Tongue (tissue), 2 donors: ENCODE results near the gene ACVR1. TPM values are rescaled to one million over a fixed set of nuclear protein-coding genes. Genes with fewer than 3 reads are reported as not detected.
A peak's percentile ranks its signal among the peaks of the same experiment; 100 is the strongest.

Source experiments
- DNase-seq: peaks from one replicate; pipeline ENCODE4 v3.0.0-alpha.2; 2015
- total RNA-seq: library from RNA; depleted of rRNA; stranded (reverse); fragments of >200 nt; gene quantifications from one replicate; pipeline ENCODE4 v1.2.3, GENCODE V29; 2014

ACVR1 gene
- total RNA-seq = 26.8 TPM

GRCh38 chr2:157876066-157876785 is at the start of gene ACVR1:
Gene ACVR1 (minus strand): TSS chr2:157876330. CDS start chr2:157799493, 76,837 bp downstream.
- DNase-seq = peak; percentile 99

DNA sequence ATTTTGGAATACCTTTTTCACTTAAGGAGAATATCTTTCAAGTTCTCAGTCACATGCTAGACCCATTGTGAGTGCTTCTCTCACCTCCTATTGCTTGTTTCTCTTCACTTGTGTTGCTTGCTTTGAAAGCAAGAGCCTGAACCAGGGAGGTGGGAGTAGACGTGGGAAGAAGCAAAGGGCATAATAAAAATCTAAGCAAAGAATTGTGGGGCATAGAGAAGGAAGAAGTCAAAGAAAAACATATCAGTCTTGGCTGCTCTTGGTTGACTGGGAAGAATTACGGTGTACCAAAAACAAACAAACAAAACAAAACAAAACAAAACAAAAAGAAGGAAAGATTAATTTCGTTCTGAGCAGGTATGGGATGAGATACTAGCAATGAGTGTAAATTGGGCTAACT is 48.9 kb upstream of the ACVR1 start:
- no peak for DNase-seq

DNA sequence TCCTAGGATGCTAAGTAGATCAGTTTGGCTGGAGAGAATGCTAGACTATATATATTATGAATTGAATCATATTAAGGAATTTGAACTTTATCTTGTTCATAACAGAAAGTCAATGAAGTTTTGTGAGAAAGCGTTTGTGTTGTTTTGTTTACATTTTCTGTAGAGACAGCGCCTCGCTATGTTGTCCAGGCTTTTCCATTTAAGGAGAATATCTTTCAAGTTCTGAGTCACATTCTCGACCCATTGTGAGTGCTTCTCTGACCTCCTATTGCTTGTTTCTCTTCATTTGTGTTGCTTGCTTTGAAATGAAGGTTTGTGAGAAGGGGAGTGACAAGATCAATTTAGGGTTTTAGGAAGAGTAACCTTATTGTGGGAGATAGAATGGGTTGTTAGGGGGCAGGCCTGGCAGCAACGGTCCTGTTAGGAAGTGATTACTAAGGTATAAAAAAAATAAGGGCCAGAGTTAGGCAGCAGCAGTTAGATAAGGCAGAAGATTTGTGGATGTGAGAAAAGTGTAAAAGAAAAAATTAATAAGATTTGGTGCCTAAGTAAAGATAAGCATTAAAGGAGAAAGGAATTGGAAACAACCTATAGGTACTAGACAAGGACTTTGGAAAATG is 47.6 kb upstream of the ACVR1 start:
- DNase-seq = no peak

GRCh38 chr2:157922815-157923214 is 46.7 kb upstream of the ACVR1 start:
- DNase-seq = no peak

DNA sequence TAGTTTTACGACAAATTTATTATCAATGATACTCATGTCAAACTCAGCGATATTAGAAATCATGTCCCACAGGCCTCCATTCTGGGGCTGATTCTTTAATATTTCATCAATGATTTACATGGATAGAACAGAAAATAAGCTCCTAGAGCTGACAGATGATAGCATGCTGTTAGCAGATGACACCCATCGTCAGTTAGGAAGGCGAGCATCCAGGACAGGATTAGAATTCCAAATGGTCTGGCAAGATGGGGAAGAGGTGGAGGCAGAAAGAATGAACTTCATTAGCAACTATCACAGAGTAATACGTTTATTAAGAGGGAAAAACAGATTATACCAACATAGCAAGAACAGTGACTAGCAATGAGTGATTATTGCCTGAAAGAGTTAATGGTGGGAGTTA is 46.2 kb upstream of the ACVR1 start:
- no peak for DNase-seq

- no peak for DNase-seq
These were observed 44.6 kb upstream of the ACVR1 start for GRCh38 chr2:157920736-157921135.

GRCh38 chr2:157919181-157919580 is 43.1 kb upstream of the ACVR1 start:
- no peak for DNase-seq

- no peak for DNase-seq
These were observed 42.2 kb upstream of the ACVR1 start for GRCh38 chr2:157918319-157918718.

- no peak for DNase-seq
These were observed 35.6 kb upstream of the ACVR1 start for GRCh38 chr2:157911750-157912149.

DNA sequence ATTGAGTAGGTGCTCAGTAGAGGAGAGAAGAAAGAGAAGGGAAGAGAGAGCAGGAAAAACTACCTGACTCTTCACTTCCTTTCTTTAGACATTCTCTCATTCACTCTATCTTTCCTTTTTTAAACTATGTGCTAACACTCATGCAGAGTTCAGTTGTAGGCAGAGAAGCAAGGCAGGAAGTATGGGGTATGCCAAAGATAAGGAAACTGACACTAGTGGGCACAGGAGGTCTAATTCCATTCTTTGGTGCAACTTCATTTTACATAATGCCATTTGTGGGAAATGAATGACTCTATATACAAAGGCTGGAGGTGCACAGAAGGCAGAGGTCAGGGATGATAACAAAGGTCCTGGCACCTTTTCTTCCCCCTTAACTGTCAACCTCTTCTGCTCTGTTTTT is 35.1 kb upstream of the ACVR1 start:
- no peak for DNase-seq

DNA sequence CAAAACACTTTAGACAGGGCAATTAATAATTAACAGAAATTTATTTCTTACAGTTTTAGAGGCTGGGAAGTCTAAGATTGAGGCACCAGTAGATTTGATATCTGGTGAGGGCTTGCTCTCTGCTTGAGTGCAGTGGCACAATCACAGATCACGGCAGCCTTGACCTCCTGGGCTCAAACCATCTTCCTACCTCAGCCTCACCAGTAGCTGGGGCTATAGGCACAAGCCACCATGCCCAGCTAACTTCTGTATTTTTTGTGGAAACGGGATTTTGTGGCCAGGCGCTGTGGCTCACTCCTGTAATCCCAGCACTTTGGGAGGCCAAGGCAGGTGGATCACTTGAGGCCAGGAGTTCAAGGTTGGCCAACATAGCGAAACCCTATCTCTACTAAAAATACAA is 29.0 kb upstream of the ACVR1 start:
- no peak for DNase-seq

DNA sequence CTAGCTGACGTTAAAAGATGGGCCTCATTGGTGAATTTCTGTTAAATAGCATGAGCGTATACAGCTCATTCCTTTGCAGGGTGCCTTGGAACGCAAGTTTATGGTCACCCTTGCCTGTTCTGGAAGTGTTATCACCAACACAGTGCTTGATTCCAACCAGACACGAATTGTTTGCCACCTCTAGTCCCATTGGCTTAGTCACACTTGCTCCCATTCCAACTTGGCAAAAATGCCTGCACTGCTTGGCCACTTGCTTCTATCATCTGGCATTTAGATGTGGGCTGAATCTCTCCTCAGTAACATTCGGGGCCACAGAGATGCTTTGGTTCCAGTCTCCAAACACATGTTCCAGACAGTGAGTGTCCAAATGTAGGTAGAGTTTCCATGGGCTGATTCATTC is 27.5 kb upstream of the ACVR1 start:
- DNase-seq = no peak

GRCh38 chr2:157903151-157903550 is 27.0 kb upstream of the ACVR1 start:
- DNase-seq = peak; percentile 12

GRCh38 chr2:157902692-157903091 is 26.6 kb upstream of the ACVR1 start:
- no peak for DNase-seq

GRCh38 chr2:157901325-157901724 is 25.2 kb upstream of the ACVR1 start:
- no peak for DNase-seq

- no peak for DNase-seq
These were observed 24.6 kb upstream of the ACVR1 start for GRCh38 chr2:157900684-157901083.

DNA sequence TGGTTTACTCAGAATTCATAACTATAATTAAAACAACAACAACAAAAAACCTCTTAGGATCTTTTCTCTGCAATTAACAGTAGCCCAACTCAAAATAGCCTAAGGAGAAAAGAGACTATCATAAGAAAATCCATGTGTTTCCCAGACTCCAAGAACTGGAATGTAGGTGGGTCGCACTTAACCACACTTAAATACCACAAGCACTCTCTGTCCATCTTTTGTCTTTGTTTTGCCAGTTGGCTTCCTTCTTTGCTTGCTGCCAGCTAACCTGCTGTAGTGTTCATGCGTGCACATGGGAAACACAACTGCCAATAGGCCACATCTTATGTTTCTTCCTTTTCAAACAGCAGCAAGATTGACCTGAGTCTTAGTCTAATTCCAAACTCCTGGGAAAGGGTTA is 24.1 kb upstream of the ACVR1 start:
- DNase-seq = no peak

- no peak for DNase-seq
These were observed 23.2 kb upstream of the ACVR1 start for GRCh38 chr2:157899125-157899839.

DNA sequence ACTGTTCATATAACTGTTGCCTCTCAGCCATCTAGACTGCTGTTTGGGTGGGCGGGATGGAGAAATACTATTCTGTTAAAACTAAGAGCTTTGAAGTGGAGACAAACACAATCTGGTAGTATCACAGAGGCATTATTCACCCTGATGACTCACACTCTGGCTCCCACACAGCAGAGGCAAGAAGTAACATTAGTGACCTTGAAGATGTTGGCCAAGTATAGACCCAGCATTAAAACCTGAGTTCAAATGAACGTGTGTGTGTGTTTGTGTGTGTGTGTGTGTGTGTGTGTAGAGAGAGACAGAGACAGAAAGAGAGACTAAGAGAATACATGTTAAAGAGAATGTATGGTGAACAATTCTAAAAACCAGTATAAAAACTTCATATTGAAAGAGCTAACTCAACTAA is 22.5 kb upstream of the ACVR1 start:
- no peak for DNase-seq

GRCh38 chr2:157897106-157897971 is 21.2 kb upstream of the ACVR1 start:
- DNase-seq = no peak

- DNase-seq = no peak
These were observed 19.4 kb upstream of the ACVR1 start for GRCh38 chr2:157895531-157895930.

DNA sequence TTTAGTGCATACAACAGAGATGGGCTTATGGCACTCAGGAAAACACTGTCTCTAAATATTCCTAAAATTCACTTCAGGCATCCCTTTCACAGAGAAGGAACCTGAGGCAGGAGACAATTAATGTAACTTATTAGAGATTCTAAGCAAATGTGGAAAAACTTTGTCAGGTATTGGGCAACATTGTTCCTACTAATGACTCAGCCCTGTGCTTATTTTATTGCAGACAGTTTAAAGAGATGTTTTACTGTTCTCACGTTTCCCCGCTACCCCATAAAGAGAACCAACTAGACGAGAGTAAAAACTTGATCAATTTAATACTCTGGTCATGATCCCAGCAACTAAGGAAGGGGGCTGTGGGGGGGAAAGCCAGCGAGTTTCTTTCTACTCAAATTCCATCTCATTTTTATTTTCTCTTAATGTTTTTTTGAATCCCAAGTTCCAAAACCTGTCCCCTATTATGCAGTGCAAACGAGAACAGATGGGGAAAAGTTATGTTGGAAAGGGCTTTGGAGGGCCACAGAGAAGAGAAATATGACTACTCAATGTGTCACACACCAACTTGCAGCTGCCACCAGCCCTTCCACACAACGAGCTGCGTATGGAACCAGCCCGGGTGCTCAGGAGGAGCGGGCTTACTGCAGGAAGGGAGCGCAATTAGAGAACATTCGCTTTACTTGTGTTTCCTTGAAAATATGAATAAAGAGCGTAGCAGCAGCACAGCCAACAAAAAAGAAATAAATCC is 18.7 kb upstream of the ACVR1 start:
- peak; percentile 78 for DNase-seq
